GM19023 (cell line): ENCODE measurements around the gene RPS27.
"Not testable (repeated sequence)": the region's sequence is repeated elsewhere in the genome, so short reads cannot be mapped to it uniquely, and the experiment has no call there.

Experiments used
- ATAC-seq: cut with Tn5 transposase; IDR thresholded peaks from one replicate; pipeline ENCODE4 v1.9.1; 2021; ENCODE audit warnings: mild to moderate bottlenecking, moderate library complexity; ENCODE audit not compliant: unreplicated experiment

RPS27 gene

DNA sequence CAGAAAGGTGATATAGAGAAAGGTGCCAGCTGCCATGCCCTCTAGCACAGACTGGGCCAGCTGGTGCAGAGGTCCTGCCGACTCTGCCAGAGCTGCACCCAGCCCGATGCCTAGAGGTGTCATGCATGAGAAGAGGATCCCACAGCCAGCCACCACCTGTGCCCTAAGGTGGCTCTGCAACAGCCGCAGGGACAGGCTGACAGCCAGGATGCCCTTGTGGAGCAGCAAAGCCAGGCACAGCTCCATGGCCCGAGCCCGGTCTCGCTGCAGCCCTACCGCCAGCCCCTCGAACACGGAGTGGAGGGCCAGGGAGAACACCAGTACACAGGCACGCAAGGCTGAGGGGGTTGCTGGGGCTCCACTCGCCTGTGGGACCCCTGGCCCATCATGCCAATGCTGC is 30.4 kb upstream of the RPS27 start:
- ATAC-seq = no peak

DNA sequence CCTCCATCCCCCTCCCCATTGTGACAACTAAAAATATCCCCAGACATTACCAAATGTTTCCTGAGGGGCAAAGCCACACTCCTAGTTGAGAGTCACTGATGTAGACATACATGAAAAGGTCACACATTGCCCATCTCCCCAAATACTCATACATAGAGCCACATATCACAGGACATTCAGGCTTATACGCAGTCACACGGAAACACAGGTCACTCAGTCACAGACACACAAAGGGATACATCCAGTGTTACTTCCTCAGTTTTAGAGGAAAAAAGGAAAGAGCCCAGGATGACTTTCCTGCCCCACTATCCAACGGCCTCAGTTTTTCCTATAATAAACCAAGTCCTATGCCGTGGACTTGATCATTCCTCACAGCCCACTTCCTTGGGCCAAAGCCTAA is 29.1 kb upstream of the RPS27 start:
- no peak for ATAC-seq

DNA sequence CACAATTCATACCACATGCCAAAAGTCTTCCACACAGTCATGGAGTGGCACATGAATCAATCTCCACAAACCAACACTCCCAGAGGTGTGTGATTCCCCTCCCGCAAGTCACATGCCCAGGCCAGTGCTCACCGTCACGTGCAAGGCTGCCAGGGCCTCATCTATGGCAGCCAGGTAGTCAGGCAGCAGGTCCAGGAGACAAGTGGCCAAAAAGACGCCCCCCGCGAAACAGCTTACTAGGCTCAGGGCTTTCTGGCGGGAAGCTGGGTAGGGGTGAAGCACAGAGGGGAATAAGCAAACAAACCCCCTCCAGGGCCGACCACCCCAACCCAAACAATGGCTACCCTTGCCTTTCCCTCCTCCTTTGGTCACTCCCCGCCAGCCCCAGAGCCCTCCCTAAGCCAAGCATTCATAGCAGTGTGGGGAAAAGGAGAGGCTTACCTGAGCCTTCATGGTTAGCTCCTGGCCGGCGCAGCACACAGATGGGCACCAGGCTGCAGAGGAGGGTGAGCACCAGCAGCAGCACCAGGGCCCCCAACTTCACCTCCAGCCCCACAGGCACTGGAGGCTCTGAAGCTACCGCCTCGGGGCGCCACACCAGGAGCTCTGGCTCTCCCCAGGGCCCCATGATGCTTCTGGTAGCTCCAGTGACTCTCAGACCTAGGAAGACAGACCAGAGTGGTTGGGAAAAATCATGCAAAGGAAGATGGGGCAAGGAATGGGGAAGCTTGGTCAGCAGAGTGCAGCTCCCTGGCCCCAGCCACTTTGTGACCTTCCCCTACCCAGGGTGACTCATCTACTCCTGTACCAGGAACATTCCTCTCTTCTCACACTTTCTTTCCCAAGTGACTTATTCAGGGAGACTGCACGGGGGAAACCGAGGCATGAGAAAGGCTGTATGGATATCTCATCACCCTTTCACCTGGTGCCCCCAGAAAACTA is 28.2 kb upstream of the RPS27 start:
- ATAC-seq = no peak

DNA sequence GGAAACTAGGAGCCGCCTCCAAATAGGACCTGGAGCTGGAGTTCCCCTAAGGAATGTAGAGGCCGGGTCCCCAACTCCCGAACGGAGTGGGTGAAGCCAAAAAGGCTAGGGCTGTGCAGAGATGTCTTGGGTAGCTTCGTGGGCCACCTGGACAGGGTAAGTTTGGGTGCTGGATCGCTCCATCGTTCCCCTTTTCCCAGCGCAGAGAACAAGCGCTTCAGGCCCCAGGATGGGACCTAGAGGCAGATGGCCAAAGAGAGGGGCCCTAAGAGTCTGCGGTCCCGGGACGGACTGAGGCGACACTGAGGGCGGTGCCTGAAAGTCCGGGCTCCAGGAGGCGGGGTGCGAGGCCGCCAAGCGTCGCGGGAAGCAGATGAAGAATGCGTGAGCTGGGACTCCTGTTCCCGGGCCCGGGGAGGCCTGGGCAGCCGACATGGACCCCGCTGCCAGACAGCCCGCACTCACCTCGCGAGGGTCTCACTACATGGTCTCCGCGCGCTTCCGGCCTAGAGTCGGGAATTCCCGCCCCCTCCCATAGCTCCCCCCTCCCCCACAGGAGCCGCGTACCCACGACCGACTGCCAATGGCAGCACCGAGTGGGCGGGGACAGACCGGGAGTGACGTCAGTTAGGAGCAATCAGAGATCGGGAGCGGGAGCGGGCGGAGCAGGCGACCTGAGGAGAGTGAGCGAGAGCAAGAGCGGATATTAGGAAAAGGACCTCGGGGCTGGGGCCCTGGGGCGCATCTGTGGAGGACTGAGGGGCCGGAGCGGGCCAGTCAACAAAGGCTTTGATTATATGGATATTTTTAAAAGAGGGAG is 27.3 kb upstream of the RPS27 start, which contains the start of gene SLC39A1:
TSS of gene SLC39A1 (minus strand) at position 508 of the 820 bp plus-strand sequence. CDS start 822 bp downstream, outside the sequence.
- peak; percentile 54 for ATAC-seq

DNA sequence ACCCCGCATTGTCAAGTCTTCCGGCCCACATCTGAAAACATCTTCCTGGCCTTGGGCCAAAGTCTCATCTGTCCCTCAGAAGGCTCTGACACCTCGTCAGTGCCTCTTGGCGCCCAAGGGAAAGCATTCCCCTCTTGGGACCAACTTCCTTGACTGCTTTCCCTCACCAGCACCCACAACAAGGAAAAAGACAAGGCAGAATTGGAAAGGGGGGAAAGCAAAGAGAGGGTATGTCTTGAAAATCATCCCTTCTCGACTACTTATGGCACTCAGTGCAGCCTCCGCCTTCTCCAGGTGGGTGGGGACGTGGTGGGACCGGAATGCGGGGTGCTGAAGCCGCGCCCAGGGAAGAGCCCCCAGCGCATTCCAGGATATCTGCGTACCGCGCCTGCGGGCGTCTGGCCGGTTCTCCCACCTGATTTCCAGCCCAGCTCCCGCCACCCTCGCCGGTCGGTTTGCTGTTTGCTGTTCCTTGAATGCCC is 26.7 kb upstream of the RPS27 start:
- ATAC-seq = peak; percentile 1

DNA sequence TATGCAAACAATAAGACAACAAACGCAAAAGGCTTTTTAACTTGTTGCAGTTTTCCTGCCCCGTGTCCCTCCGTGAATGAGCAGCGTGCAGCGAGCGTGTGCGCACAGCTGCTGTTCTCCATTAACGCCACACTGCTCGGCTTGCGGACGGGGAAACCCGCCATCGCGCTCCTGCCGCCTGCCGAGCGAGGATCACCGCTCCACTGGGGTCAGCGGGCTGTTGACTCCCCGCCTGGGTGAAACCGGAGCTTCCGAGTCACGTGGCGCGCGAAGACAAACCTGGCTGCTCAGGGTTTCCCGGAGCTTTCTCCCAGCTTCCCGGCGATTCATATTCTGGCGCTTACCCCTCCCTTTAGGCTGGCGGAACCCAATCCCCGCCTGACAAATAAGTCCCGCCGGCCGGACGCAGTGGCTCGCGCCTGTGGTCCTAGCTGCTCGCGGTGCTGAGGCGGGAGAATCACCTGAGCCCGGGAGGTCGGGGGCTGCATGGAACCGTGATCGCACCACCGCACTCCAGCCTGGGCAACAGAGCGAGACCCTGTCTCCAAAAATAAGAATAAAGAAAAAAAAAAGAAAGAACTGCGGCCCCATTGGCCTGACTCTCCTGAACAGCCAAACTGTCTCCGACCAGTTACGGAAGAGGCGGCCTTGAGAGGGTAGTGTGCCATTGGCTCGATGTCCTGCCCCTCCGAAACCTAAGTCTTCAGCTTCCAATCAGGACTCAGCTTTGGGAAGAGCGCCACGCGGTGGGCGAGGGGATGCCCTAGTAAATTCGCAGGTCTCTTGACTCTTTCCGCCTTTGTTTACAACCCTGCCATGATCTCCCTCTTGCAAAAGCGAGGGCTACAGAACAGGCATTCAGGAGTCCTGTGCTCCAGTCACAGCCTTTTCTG is 23.2 kb upstream of the RPS27 start, which contains the start of gene CREB3L4:
TSS of gene CREB3L4 (plus strand) at position 796 of the 893 bp plus-strand sequence. CDS start 624 bp downstream, outside the sequence.
- peak; percentile 71 for ATAC-seq

DNA sequence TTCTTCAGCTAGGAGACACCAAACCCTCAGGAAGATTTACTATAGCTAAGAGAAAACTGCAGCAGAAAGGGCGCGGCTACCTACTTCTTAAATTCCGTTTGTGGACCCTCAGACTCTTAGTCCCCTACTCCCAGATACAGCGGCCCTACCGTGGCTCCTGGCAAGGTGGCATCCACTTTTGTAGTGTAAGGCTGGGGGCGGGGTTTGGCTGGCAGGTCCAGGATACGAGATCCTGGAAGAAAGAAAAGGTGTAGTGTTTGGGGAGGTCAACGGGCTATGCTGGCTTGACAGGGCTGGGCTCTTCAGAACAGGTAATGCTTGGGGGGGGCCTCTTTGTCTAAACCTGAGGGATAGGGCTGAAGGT is 22.6 kb upstream of the RPS27 start:
- no peak for ATAC-seq

DNA sequence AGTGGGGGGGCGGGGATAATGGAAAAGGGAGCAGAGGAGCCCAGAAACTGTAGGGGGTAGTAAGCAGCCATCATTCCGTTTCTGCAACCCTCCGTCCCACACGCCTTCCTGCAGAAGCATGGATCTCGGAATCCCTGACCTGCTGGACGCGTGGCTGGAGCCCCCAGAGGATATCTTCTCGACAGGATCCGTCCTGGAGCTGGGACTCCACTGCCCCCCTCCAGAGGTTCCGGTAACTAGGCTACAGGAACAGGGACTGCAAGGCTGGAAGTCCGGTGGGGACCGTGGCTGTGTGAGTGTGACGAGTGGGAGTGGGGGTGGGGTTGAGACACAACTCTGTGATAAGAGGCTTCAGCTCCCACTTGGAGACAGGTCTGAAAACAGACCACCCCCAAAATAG is 22.2 kb upstream of the RPS27 start:
- no peak for ATAC-seq

DNA sequence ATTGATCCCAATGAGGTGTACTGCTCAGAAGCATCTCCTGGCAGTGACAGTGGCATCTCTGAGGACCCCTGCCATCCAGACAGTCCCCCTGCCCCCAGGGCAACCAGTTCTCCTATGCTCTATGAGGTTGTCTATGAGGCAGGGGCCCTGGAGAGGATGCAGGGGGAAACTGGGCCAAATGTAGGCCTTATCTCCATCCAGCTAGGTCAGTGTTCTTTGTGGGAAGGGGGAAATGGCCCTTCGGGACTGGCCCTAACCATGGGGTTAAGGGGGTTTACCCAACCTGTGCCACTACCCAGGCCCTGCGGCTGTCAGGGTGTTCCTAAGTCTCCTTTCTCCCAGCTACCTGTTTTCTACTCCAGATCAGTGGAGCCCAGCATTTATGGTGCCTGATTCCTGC is 21.6 kb upstream of the RPS27 start:
- no peak for ATAC-seq

DNA sequence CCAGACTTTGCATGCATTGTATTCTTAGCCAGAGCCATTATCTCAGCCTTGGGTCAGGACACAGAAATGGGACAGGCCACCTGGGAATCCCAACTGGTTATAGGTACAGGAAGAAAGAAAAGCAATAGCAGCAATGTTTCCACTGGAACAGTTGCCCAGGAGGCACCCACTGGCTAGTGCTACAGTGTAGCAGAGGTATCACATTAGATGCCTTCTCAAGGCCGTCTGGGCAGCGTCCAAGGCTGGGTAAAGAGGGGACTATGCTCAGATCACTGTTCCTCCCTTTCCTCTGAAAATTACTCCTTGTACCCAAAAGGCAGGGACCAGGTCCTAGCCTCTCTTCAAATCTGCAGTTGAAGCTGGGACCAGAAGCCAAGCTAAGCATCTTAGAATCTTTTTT is 20.2 kb upstream of the RPS27 start:
- no peak for ATAC-seq

DNA sequence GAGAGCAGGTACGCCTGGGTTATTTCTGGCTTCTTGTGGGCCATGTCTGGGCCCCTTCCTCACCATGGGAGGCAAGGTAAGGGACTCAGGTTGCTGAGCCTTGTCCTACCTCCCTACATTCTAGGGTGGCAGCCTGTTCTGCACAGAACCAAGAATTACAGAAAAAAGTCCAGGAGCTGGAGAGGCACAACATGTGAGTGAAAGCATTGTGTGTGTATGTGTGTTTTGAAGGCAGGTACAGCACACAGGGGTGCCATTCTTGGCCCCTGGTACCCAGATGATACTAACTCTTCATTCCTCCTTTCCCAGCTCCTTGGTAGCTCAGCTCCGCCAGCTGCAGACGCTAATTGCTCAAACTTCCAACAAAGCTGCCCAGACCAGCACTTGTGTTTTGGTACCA is 17.5 kb upstream of the RPS27 start:
- ATAC-seq = no peak

DNA sequence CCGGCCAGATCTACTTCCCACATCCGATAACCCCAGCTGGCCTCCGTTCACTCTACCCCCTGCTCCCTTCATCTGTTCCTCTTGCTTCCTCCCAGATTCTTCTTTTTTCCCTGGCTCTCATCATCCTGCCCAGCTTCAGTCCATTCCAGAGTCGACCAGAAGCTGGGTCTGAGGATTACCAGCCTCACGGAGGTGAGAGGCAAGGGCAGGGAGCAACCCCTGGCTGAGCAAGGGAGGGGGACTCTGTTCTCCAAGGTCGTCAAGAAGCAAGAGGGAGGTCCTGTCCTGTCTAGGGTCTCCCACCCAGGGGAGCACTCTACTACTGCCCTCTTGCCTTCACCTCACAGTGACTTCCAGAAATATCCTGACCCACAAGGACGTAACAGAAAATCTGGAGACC is 17.0 kb upstream of the RPS27 start:
- no peak for ATAC-seq

DNA sequence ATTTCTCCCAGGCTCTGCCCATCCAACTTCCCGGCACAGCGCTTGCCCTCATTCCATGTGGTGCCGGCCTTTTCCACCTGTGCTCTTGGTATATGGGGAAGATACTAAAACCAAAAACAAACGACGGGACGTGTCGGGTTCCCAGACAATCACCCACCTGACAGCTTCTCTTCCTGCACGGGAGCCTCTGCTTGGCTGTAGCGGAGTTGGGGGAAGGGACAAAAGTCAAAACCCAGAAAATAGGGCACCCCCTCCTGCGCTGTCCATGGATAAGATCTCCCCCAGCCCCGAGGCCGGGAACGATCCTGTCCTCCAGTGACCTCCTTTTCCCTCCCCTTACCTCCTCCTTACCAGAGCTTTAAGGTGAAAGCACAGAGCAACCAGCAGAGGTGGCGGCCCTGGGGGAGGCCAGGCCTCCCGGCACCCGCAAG is 13.7 kb upstream of the RPS27 start:
- ATAC-seq = no peak

DNA sequence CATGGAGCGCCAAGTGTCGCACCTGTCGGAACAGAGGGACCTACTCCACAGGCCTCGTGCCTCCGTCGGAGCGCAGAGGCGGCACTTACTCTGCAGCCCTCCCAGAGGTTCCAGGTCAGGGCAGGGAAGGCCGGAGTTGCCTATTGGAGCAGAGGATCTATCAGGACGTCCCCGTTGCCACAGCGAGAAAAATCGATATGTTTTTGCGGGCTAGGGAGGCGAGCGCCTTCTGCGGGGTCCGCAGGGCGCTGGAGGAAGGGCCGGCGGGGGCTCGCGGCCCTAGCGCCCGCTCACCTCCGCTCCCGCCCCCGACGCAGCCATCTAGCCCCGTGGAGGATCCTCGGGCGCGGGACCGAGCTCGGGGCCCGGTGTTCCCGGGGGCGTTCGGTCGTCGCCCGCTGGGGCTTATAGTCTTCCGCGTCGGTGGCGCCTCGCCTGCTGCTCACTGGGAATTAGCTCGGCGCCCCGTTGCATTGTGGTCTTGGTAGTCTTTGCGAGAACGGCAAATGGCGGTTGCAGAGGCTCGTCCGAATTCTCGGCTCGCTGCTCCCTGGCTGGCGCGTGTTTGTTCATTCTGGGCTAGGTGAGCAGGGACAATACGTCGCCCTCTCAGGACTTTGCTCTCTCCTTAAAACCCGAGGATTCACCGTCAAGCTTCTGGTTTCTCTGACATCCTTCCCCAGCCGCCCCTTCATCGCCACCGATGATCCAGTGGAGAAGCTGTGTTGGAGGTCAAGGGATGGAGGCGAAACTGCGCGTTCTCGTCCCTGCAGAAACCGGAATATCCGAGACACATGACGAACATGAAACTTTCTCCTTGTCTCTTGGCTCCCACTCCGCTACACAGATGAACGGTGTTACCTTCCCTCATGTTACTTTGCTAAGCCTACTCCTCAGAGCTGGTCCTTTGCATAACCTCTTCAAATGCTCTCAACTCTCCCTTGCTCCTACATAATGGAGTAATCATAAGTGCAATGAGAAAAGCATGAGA is 13.0 kb upstream of the RPS27 start, which contains the start of gene JTB:
TSS of gene JTB (minus strand) at position 425 of the 991 bp plus-strand sequence. CDS start at position 3, 422 bp downstream.
- peak; percentile 78 for ATAC-seq

DNA sequence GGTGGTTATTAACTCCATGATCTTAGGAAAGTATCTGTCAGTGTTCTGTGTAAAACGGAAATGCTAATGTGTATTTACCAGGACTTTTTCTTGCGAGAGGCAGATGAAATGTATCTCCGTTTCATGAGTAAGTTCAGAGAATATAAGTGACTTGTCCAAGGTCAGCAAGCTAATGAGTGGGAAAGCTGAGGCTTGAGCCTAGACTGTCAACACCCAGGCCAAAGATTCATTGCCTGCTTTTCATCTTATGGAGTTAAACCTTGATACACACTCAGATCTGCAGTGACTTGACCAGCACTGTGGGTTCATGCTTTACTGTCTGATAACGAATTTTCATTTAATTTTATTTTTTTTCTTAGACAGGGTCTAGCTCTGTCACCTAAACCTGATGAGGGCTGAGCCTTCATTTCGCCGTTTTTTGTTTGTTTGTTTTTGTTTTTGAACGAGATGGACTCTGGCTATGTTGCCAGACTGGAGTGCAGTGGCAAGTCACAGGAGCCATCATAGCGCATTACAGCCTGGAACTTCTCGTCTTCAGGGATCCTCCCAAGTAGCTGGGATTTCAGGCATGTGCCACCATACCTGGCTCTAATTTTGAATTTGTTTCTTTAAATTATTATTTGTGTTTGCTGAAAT is 12.2 kb upstream of the RPS27 start:
- no peak for ATAC-seq

DNA sequence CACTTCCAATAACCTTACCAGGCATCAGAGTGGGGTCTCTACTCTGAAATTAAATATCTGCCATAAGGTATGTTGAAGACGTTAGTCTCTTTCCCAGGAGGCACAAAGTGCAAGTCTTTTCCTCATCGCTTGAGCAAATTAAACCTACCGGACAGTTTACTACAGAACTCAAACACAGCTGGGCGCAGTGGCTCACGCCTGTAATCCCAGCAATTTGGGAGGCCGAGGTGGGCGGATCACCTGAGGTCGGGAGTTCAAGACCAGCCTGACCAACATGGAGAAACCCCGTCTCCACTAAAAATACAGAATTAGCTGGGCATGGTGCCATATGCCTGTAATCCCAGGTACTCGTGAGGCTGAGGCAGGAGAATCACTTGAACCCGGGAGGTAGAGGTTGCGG is 11.5 kb upstream of the RPS27 start:
- ATAC-seq = not testable (repeated sequence)

DNA sequence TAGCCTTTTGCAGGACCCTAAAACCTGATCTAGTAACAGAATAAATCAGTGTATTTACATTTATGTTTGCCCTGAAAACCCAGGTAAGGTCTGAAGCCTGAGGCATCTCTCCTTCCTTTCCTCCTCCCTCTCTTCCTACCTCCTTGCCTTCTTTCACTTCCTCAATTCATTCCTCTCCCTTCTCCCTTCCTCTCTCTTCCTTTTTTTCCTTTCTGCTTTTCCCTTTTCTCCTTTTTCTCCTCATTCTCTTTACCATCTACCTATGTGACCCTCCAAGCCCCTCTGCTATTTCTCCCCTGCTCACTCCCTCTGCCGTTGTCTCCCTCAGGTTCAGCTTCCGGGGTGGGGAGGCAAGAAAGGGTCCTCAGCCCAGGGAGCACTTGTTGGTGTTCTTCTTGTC is 8.8 kb upstream of the RPS27 start:
- not testable (repeated sequence) for ATAC-seq

DNA sequence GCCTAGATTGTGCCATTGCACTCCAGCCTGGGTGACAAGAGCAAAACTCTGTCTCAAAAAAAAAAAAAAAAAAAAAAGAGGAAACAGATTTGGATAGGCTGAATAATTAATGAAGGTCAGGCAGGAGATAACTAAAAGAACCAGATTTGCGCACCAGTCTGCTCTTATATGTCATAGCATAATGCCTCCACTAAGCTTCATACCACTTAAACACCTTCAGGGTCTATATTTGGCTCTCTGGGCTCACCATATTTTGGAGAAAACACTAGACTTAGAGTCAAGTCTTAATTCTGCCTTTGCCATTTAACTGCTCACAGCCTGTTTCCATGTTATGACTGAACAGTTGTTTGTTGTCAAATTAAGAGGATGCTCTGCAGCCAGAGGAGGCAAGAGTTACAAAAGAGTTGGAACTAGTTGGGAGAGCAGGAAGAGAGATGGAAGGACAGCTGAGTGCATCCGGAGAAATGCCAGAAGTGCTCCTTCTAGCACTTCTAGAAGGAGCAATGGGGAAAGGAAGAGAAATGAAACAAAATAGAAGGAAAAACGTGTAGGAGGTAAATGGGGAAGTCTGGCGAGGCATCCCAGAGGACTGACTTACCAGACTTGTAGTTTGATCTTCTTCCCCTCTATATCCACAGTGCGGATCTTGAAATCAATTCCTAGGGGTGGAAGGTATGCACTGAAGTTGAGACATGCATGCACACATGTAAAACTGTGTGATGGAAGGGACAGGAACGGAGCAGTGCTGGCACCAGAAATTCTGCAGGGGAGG is 6.3 kb upstream of the RPS27 start:
- ATAC-seq = no peak
